ENCODE results near the gene WWC2. TPM values are rescaled to one million over a fixed set of nuclear protein-coding genes. Genes with fewer than 3 reads are reported as not detected.

The WWC2 gene
- total RNA-seq, 6 donors from 2014 or later, result 87.0 to 179 (median 121) TPM

DNA sequence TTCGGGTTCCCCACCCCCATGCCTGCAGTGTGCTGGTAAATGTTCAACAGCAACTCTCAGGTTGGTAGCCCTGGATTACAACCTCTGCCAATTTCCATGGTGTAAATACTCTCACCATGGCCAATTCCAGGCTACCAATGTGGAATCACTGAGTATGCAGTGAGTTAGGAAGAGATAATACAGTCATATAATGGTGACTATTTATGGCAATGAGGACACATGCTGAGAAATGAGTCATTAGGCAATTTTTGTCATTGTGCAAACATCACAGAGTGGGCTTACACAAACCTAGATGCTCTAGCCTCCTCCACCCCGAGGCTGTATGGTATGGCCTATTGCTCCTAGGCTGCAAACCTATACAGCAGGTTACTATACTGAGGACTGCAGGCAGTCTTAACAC lies 227.8 kb downstream of the WWC2 start:
- no peak for ATAC-seq (ENCODE audit: low FRiP score in 2 of 2)
- Histone ChIP-seq H3K36me3 (no peaks in the 10 kb centered on the region), H3K27ac (no peak overlapping the region), H3K27me3 (no peaks in the 10 kb centered on the region), H3K9me3 (no peaks in the 10 kb centered on the region), H3K4me3 (no peak overlapping the region), H3K4me1 (no peaks in the 10 kb centered on the region)
- TF ChIP-seq CTCF (IDR thresholded peaks at IDR 0.05), result no peak
- no peak for TF ChIP-seq EP300 (IDR thresholded peaks at IDR 0.05)
- no peak for TF ChIP-seq POLR2AphosphoS5 (IDR thresholded peaks at IDR 0.05)
- TF ChIP-seq POLR2A (IDR thresholded peaks at IDR 0.05), result no peak
- WGBS, 2 donors, result 89 to 100% methylated on average over 1 to 2 of the region's 2 CpGs
- no peak for DNase-seq

- no peak for ATAC-seq (ENCODE audit: low FRiP score in 2 of 2)
- Histone ChIP-seq H3K27me3 (no peaks in the 10 kb centered on the region), H3K4me3 (no peak overlapping the region), H3K9me3 (no peaks in the 10 kb centered on the region), H3K4me1 (no peaks in the 10 kb centered on the region), H3K27ac (no peak overlapping the region), H3K36me3 (no peaks in the 10 kb centered on the region)
- WGBS, 2 donors, result 86 to 93% methylated on average over 7 of the region's 7 CpGs
- DNase-seq, result peak in 1 of 2 donors; percentile 13
- TF ChIP-seq POLR2AphosphoS5 (IDR thresholded peaks at IDR 0.05) (no peak), EP300 (IDR thresholded peaks at IDR 0.05) (no peak), POLR2A (IDR thresholded peaks at IDR 0.05) (no peak), CTCF (IDR thresholded peaks at IDR 0.05) (no peak)
These were observed 228.8 kb downstream of the WWC2 start for GRCh38 chr4:183327827-183328226.

- DNase-seq (no peak), ATAC-seq (ENCODE audit: low FRiP score in 2 of 2) (no peak)
- H3K27me3 ChIP-seq, result no peaks in the 10 kb centered on the region
- no peak overlapping the region for H3K27ac ChIP-seq
- no peaks in the 10 kb centered on the region for H3K9me3 ChIP-seq
- no peaks in the 10 kb centered on the region for H3K36me3 ChIP-seq
- H3K4me1 ChIP-seq, result no peaks in the 10 kb centered on the region
- H3K4me3 ChIP-seq, result no peak overlapping the region
- WGBS, 2 donors, result 55 to 63% methylated on average over 4 to 7 of the region's 7 CpGs
- TF ChIP-seq CTCF (IDR thresholded peaks at IDR 0.05), result no peak
- no peak for TF ChIP-seq EP300 (IDR thresholded peaks at IDR 0.05)
- TF ChIP-seq POLR2A (IDR thresholded peaks at IDR 0.05), result no peak
- no peak for TF ChIP-seq POLR2AphosphoS5 (IDR thresholded peaks at IDR 0.05)
These were observed 229.8 kb downstream of the WWC2 start for GRCh38 chr4:183328832-183329231.

- Histone ChIP-seq H3K36me3 (no peaks in the 10 kb centered on the region), H3K27me3 (no peaks in the 10 kb centered on the region), H3K4me1 (no peaks in the 10 kb centered on the region), H3K9me3 (no peaks in the 10 kb centered on the region), H3K27ac (no peak overlapping the region), H3K4me3 (no peak overlapping the region)
- no peak for TF ChIP-seq POLR2A (IDR thresholded peaks at IDR 0.05)
- no peak for TF ChIP-seq CTCF (IDR thresholded peaks at IDR 0.05)
- TF ChIP-seq EP300 (IDR thresholded peaks at IDR 0.05), result no peak
- TF ChIP-seq POLR2AphosphoS5 (IDR thresholded peaks at IDR 0.05), result no peak
- ATAC-seq (ENCODE audit: low FRiP score in 2 of 2) (no peak), DNase-seq (no peak)
- WGBS, 2 donors, result 92 to 94% methylated on average over 6 of the region's 6 CpGs
These were observed 230.2 kb downstream of the WWC2 start for GRCh38 chr4:183329244-183329643.

- Histone ChIP-seq H3K4me1 (no peaks in the 10 kb centered on the region), H3K36me3 (no peaks in the 10 kb centered on the region), H3K27ac (no peak overlapping the region), H3K9me3 (no peaks in the 10 kb centered on the region), H3K4me3 (no peak overlapping the region), H3K27me3 (no peaks in the 10 kb centered on the region)
- TF ChIP-seq POLR2AphosphoS5 (IDR thresholded peaks at IDR 0.05), result no peak
- TF ChIP-seq POLR2A (IDR thresholded peaks at IDR 0.05), result no peak
- no peak for TF ChIP-seq EP300 (IDR thresholded peaks at IDR 0.05)
- no peak for TF ChIP-seq CTCF (IDR thresholded peaks at IDR 0.05)
- WGBS, 2 donors, result 69 to 86% methylated on average over 9 to 10 of the region's 10 CpGs
- ATAC-seq (ENCODE audit: low FRiP score in 2 of 2) (peak in 1 of 2 donors; percentile 12), DNase-seq (no peak)
These were observed 231.1 kb downstream of the WWC2 start for GRCh38 chr4:183329954-183330742.
